ENCODE data around the gene CLCNKB. TPM values are rescaled to one million over a fixed set of nuclear protein-coding genes. Genes with fewer than 3 reads are reported as not detected.

Gene CLCNKB
- total RNA-seq, 4 donors from 2014 or later = not detected

GRCh38 chr1:16006552-16007485, 36.8 kb upstream of the CLCNKB start:
- Histone ChIP-seq H3K27me3 (no peaks in the 10 kb centered on the region), H3K4me1 (no peaks in the 10 kb centered on the region), H3K4me3 (no peak overlapping the region), H3K9me3 (no peaks in the 10 kb centered on the region), H3K36me3 (no peaks in the 10 kb centered on the region), H3K27ac (no peak overlapping the region)
- DNase-seq (peak in 1 of 2 donors; percentile 17), ATAC-seq (no peak)
- no peak for TF ChIP-seq POLR2A (IDR thresholded peaks at IDR 0.05)
- no peak for TF ChIP-seq CTCF (IDR thresholded peaks at IDR 0.05 in 4 of 5, conservative IDR thresholded peaks at IDR 0.05 in 1 of 5)
- in situ Hi-C loops (cut with MboI; ENCODE audit: low sequenced_read_pairs in 4 of 4) (loop anchor here in 2 of 4 donors (10.0 kb wide), 1 partner anchor 48 kb away; no protein-coding TSS in a partner anchor), intact Hi-C loops (cut with DNase I; ENCODE audit: low total_unique reads) (no loop called here)

- intact Hi-C loops (cut with DNase I; ENCODE audit: low total_unique reads) (no loop called here), in situ Hi-C loops (cut with MboI; ENCODE audit: low sequenced_read_pairs in 4 of 4) (loop anchor here in 2 of 4 donors (10.0 kb wide), 1 partner anchor 47 kb away; no protein-coding TSS in a partner anchor)
- Histone ChIP-seq H3K27me3 (no peaks in the 10 kb centered on the region), H3K4me3 (no peak overlapping the region), H3K36me3 (no peaks in the 10 kb centered on the region), H3K9me3 (no peaks in the 10 kb centered on the region), H3K27ac (no peak overlapping the region), H3K4me1 (peaks cover 4 to 6% of the 10 kb centered on the region in 2 donors)
- DNase-seq (peak in 1 of 2 donors; percentile 14), ATAC-seq (no peak)
- TF ChIP-seq CTCF (IDR thresholded peaks at IDR 0.05 in 4 of 5, conservative IDR thresholded peaks at IDR 0.05 in 1 of 5) (no peak), POLR2A (IDR thresholded peaks at IDR 0.05) (no peak)
Measured at GRCh38 chr1:16007671-16008341, 35.8 kb upstream of the CLCNKB start.

GRCh38 chr1:16009030-16009460, 34.5 kb upstream of the CLCNKB start:
- DNase-seq = peak; percentile 59 to 84
- in situ Hi-C loops (cut with MboI; ENCODE audit: low sequenced_read_pairs in 4 of 4) = loop anchor here in 2 of 4 donors (10.0 kb wide), 1 partner anchor 46 kb away; no protein-coding TSS in a partner anchor
- Histone ChIP-seq H3K9me3 (no peaks in the 10 kb centered on the region), H3K27ac (peak overlapping the region in 3 of 4 donors; percentile 12 to 100 (median 97)), H3K4me1 (peaks cover 12 to 17% of the 10 kb centered on the region in 2 donors), H3K27me3 (no peaks in the 10 kb centered on the region), H3K4me3 (no peak overlapping the region), H3K36me3 (no peaks in the 10 kb centered on the region)
- intact Hi-C loops (cut with DNase I; ENCODE audit: low total_unique reads) = loop anchor here (1.0 kb wide), 2 partner anchors 23 to 47 kb away; no protein-coding TSS in a partner anchor
- peak; percentile 15 to 17 for ATAC-seq
- TF ChIP-seq POLR2A (IDR thresholded peaks at IDR 0.05) (peak in 1 of 2 donors; percentile 28), CTCF (IDR thresholded peaks at IDR 0.05 in 4 of 5, conservative IDR thresholded peaks at IDR 0.05 in 1 of 5) (peak; percentile 95 to 99 (median 99))

GRCh38 chr1:16009678-16010077, 33.9 kb upstream of the CLCNKB start:
- no peaks in the 10 kb centered on the region for H3K27me3 ChIP-seq
- in situ Hi-C loops (cut with MboI; ENCODE audit: low sequenced_read_pairs in 4 of 4) = loop anchor here in 2 of 4 donors (10.0 kb wide), 1 partner anchor 45 kb away; no protein-coding TSS in a partner anchor

More at GRCh38 chr1:16009678-16010077, 33.9 kb upstream of the CLCNKB start:
- TF ChIP-seq CTCF (IDR thresholded peaks at IDR 0.05 in 4 of 5, conservative IDR thresholded peaks at IDR 0.05 in 1 of 5) = no peak
- TF ChIP-seq POLR2A (IDR thresholded peaks at IDR 0.05) = no peak
- no peaks in the 10 kb centered on the region for H3K9me3 ChIP-seq
- peak overlapping the region in 3 of 4 donors; percentile 12 to 100 (median 97) for H3K27ac ChIP-seq
- intact Hi-C loops (cut with DNase I; ENCODE audit: low total_unique reads) = loop anchor here (1.0 to 10.0 kb wide), 4 partner anchors 23 to 1105 kb away; partner anchors contain the start of gene PADI2
- no peaks in the 10 kb centered on the region for H3K36me3 ChIP-seq
- ATAC-seq (no peak), DNase-seq (peak in 1 of 2 donors; percentile 68)
- H3K4me3 ChIP-seq = no peak overlapping the region
- peaks cover 17 to 23% of the 10 kb centered on the region in 2 donors for H3K4me1 ChIP-seq

All from gastrocnemius medialis (tissue), 4 donors.